GM18502 (cell line): ENCODE measurements around the gene RAB36.

Experiments
- ATAC-seq: cut with Tn5 transposase; IDR thresholded peaks from one replicate; pipeline ENCODE4 v1.9.1; 2021; ENCODE audit warnings: mild to moderate bottlenecking; ENCODE audit not compliant: unreplicated experiment, poor library complexity

Gene RAB36

DNA sequence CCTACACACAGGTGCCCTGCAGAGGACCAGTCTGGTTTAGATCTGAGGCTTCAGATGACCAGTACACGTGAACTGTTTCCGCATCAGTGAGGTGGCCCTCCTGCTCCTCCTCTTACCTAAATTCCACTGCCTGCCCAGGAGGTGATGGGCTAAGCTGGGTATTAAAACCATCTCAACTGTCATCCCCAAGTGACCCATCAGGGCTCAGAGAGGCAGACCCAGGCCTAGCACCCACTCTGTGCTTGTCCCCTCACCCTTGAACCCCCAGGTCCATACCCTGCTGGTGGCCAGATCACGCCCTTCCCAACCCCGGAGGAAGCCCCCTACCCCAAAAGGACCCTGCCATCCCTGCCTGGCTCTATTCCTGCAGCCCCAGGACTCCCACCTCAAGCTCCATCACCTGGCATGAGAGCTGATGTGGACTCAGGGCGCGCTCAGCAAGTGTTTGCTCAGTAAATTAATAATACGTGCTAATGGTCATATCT, 24.8 kb upstream of the RAB36 start:
- ATAC-seq = no peak

DNA sequence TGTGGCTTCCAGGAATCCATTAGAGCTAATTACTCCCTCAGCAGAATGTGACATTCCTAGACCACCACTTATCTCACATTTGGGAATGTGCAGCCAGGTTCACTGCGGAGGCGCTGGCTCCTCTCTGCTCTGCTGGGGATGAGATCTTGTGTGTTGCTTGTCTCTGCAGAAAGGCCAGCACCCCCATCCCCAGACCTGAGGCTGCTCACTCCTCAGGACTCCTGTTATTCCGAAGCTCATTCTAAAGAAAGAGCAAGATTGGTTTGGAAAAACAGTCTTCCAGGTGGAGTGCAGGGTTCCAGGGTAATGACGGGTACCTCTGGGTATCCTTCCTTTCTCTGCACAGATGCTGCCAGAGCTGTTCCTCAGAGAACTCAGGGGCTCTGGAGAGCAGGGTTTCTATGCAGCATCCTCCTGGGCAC, 24.3 kb upstream of the RAB36 start:
- ATAC-seq = no peak

DNA sequence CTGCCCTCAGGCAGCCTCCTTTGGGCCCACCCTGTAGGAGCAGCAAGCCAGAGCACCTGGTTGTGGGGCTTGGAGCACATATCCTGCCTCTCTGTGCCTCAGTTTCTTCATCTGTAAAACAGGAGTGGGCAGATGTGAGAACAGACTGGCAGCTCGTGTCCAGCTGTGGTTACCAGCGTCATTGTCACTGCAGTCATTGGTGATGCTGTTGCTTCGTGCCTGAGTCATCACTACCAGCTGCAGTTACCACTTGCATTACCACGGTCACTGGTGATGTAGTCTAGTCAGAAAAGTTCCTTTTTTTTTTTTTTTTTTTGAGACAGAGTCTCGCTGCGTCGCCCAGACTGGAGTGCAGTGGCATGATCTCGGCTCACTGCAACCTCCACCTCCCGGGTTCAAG, 23.9 kb upstream of the RAB36 start:
- ATAC-seq = no peak

DNA sequence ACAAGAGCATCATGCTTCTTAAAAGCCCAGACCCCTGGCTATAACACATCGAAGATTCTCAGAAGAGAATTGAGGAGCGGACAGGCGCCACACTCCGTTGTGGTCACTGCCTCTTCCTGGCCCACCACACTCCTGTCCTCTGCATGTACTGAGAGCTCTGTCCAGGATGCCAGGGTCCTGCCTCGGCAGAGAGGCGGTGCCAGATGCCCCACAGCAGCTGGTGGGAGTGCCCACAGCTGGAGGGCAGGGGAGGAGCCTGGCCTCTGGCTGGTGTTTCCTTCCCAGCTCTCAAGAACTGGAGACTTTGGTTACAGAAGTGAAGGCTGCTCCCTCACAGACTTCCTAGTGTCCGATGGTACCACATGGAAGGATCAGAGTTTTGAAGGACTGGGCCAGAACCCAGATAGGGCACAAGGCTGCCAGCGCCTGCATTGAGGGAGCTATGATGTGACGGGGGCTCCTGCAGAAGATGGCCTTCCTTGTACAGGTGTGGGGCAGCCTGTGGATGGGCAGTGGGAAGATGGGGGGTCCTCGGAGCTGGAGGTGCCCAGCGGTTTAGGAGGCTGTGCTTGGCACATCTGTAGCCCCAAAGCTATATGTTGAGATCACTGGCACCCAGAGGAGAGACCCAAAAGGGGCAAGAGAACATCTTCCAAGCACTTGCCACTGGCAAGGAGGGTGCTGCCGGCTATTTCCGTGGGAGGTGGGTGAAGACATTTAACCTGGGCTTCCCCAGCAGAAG, 22.9 kb upstream of the RAB36 start:
- ATAC-seq = no peak

DNA sequence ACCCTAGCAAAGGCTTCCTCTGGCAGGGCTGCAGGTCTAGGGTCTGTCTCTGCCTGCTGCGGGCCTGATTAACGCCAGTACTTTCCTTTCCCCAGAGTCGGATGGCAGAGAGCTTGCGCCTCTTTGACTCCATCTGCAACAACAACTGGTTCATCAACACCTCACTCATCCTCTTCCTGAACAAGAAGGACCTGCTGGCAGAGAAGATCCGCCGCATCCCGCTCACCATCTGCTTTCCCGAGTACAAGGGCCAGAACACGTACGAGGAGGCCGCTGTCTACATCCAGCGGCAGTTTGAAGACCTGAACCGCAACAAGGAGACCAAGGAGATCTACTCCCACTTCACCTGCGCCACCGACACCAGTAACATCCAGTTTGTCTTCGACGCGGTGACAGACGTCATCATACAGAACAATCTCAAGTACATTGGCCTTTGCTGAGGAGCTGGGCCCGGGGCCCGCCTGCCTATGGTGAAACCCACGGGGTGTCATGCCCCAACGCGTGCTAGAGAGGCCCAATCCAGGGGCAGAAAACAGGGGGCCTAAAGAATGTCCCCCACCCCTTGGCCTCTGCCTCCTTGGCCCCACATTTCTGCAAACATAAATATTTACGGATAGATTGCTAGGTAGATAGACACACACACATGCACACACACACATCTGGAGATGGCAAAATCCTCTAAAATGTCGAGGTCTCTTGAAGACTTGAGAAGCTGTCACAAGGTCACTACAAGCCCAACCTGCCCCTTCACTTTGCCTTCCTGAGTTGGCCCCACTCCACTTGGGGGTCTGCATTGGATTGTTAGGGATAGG, 22.1 kb upstream of the RAB36 start:
- ATAC-seq = no peak

DNA sequence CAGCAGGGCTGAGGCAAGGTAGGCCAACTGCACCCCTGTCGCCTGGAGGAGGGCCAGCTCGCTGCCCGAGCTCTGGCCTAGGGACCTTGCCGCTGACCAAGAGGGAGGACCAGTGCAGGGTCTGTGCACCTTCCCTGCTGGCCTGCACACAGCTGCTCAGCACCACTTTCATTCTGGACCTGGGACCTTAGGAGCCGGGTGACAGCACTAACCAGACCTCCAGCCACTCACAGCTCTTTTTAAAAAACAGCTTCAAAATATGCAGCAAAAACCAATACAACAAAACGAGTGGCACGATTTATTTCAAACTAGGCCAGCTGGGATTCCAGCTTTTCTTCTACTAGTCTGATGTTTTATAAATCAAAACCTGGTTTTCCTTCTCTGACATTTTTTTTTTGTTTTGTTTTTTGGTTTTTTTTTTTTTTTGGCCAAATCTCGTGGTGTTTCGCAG, 21.4 kb upstream of the RAB36 start:
- ATAC-seq = no peak

DNA sequence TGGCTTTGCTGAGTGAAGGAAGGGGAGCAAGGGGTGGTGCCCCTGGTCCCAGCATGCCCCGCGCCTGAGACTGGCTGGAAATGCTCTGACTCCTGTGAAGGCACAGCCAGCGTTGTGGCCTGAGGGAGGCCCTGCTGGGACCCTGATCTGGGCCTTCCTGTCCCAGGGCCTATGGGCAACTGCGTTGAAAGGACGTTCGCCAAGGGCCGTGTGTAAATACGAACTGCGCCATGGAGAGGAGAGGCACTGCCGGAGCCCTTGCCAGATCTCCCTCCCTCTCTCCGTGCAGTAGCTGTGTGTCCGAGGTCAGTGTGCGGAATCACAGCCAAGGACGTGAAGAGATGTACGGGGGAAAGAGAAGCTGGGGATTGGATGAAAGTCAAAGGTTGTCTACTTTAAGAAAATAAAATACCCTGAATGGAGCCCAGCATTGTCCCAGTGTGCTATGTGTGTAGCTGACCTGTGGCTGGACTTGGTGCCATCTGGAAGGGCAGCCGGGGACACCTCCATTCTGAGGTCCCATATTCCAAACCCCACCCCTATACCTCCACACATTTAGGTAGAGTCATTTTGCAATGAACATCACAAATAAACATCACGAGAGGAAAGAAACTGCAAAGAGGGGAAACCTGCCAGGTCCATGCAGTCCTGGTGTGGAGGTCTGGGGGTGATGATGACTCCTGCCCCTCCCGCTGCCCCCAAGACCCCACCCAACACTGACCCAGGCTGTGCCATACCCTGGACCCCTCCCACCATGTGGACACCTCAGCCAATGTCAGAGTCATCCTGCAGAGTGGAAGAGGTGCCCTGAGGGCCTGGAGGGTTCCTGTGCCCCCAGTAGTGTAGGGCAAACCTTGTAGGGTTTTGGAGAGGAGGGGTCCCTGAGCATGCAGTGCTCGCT, 20.4 kb upstream of the RAB36 start:
- no peak for ATAC-seq

DNA sequence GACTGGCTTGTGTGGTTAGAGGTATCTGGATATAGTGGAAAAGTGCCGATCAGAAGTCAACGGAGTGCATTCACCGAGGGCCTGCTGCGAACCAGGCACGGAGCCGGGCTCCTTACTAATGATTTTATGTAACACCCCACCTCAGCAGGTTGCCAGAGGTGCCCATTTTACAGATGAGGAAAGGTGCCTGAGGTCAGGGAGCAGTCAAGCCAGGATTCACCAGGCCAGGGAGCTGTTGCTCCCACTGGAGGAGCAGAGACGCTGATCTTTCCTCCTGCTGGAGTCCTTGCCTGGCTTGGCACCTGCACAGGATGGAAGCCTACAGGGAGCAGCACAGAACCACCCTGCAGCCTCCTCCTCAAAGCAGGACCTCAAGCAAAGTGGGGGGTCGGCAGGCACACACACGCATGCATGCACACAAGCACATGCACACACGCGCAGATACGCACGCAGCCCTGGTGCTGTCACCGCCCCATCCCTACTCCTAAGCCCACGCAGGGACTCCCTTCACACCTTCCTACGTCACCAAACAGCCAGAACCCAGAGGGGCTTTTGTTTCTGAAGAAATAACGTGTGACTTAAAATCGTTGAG, 19.7 kb upstream of the RAB36 start:
- no peak for ATAC-seq

DNA sequence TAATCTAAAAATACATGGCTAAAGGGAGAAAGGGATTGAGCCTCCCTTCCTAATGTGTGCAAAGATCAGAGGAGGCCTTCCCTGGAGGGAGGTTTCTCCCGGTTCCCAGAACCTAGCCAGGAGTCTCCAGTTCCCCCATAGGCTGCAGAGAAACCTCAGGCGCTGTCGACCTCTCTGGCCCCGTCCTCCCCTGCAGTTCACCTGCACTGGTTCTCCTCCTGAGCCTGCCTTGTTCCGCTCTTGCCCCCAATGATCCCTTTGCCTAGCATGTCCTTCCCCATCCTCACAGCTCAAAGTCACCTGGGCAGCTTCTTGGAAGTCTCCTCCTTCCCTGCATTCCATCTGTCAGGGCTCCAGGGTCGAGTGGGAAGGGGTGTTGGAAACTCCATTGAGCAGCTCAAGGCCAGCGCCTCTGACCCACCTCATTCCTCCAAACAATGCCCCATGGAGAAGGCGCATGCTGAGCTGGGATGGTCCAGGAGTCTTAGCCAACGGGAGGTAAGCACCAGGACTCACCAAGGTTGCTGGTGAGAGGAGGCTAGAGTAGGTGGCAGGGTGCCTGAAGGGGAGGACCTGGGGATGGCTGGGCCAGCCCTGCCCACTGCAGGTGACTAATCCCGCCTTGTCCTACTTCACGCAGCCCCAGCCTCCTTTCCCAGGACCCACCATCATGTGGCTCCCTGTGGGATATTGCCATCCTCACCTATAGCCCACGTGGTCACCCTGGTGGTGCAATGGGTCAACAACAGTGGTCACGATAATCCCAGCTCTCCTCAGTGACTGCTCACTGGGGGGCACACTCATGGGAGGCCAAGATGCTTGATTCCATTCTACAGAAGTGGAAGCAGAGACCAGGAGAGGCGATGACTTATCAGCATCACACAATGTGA, 18.9 kb upstream of the RAB36 start:
- no peak for ATAC-seq

DNA sequence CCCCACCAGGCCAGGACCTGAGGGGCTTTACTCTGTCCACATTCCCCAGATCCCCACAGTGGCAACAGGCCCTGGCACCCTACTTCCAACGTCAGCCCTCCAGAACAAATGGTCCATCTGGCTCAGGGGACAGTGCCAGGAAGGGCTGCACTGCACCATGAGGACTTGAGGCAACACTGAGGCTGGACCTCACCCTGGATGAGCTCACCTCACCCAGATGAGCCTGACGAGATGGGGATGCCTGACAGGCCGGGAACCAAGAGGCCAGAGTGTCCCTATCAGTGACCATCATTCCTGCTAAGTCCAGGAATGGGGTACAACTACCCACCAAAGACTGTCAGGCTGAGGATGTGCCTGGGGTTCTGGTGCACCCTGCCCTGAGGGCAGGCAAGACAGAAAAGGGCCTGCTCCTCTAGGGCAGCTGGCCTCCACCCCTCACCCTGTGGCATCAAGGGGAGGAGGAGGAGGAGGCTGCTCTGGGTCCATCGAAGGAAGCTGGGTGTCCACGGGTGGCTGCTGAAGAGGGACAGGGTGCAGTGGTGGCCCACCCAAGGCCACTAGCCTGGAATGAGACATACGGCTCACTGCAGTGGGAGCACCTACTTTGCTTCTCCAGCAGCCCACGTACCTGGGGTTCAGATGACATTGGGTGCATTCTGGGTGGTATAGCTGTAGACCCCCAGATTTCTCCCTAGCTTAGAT, 18.1 kb upstream of the RAB36 start:
- no peak for ATAC-seq

DNA sequence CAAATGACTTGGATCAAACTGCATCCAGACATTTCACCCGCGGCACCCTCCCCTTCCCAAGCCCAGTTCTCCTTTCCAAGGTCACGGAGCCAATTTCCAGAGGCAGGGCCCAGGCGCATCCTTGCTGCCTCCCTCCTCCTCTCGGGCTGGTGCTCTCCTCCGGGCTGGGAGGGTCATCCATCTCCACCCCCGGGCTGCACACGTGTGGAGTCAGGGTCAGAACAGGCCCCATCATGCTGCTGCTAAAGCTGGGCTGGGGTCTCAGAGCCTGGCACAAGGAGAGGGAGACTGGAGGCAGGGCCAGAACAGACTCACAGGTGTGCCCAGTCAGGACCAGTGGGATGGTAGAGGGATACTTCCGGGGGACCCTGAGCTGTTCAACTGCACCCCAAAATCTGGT, 17.5 kb upstream of the RAB36 start:
- ATAC-seq = no peak

DNA sequence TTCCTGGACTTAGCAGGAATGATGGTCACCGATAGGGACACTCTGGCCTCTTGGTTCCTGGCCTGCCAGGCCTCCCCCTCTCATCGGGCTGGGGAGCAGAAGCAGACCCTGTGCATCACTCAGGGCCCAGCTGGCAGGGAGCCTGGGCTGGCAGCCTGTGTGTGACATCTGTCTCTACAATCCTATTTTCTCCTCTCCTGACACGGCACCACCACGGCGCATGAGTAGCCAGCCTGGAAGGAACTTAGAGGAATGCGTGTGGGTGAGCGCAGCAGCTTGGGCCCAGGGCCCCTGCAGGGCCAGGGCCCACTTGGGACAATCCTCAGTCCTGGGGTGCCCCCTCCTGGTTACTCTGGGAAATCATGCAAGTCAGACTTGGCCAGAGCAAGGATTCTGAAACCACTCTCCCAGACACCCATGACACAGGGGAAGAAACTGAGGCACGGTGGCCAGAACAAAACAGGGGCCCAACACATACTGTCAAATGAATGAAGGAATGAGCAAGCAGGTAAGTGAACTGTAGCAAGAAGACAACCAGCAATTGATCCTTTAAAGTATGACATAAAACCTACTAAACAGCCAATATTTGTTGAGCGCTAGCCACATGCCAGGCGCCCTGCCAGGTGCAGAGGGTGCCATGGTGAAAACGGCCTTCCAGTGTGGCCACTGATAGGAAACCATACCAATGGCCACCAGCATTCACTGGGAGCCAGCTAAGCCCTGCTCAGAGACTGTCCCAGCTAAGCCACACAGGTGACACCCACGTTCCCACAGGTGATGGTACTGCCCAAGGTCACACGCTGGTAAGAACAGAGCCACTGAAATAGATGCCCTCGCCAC, 16.8 kb upstream of the RAB36 start:
- no peak for ATAC-seq

DNA sequence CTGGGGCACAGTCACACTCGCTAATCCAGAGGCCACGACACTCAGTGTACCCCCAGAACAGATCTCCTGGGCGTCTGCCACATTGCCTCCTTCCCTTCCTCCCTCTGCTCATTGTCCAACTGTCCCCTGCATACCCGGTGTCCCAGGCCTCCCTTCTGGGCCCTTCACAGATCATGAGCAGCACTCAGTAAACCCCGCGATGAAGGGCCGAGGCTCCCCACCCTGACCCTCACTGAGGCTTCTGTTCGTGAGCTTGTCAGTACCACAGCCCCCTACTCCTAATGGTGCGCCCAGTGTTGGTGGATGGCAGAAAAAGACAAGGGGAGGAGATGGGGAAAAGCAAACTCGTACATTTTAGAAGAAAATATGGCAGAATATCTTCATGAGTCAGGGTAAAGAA, 16.1 kb upstream of the RAB36 start:
- ATAC-seq = no peak

DNA sequence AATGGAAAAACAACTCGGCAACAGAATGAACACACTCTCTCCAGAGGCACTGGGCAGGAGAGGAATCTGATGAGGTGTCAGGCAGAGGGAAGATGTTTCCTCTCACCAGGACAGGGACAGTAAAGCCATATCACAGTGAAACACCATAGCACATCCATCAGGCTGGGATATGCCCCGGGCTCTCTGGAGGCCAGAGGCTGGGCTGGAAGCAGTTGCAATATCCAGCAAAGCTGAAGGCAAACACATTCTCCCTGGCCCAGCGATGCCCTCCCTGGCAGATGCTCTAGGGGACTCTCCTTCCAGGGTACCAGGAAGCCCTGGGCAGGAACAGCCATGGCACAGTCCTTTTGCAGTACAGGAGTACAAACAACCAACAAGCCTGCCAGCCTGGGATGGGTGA, 14.6 kb upstream of the RAB36 start:
- no peak for ATAC-seq

DNA sequence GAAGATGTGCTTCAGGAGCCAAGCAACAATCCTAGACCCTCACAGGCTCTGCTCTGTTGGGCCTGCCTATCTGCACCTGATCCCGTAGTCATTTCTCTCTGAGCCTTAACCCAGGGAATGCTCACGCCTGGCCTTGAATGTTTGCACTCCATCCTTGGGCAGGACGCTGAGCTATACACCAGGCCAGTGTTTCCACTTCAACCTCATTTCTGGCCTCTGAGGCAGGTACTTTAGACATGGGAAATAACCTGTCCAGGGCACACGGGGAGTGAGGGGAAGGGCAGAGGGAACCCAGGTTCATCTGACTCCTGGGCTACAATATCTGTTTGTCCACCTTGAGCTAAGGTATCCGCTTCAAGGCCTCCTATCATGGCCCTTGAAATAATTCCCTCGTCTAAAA, 13.3 kb upstream of the RAB36 start:
- no peak for ATAC-seq

DNA sequence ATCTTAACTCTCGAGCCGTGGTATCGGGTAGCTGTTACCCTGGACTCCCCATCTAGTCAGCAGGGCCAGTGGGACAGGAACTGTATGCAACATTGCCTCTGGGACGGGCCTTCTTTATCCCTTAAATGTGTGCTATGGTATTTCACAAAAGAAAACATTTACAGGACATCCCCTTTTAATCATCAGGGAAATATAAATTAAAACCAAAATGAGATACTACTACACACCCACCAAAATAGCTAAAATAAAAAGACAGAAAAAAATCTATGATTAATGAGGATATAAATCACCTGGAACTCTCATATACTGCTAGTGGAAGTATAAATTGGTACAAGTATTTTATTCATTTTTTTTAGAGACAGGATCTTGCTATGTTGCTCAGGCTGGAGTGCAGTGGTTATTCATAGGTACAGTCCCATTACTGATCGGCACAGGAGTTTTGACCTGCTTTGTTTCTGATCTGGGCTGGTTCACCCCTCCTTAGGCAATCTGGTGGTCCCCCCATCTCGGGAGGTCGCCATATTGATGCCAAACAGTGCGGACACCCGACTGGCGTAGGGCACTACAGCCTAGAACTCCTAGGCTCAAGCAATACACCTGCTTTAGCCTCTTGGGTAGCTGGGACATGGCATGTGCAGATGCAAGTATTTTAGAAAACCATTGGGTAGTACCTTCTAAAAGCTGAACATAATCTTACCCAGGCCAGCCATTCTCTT, 12.7 kb upstream of the RAB36 start:
- no peak for ATAC-seq

DNA sequence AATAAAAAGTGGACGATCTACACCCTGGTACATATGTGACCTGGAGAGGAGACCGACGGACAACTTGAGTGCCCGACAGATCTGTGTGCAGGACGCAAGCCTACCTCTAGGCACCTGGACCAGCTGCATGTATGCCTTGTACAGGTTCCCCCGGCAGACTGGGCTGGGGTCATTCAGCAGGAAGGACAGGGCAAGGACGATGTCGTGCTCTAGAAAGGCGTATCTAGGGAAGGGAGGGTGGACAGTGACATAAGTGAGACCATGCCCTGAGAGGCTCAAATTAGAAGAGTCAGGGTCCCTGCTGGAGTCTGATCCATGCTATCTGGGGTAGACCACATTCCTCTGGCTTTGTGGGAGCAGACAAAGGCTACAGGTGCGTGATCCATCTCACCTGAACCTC, 11.4 kb upstream of the RAB36 start:
- no peak for ATAC-seq
